GM21381 (cell line): ENCODE measurements around the gene FOXC1.

Experiments used
- ATAC-seq: cut with Tn5 transposase; IDR thresholded peaks from one replicate; pipeline ENCODE4 v1.9.1; 2021; ENCODE audit warnings: mild to moderate bottlenecking, moderate library complexity; ENCODE audit not compliant: unreplicated experiment

Gene FOXC1

DNA sequence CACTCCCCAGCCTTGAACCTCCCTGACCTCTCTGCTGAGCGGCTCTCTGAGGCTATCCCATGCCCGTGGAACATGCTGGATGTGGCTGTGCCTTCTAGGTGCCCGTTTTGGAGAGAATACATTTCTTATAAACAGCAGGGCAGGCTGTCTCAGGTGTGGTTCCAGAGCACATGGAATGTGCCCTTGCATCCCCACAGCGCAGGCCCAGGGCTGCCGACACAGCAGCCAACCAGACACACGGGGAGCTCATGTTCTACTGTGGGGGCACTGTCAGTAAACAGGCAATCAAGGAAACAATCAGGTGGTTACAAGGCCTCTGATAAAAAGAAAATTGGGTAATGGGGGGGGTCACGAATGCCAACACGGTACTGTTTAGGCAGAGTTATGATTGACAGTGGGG, 30.8 kb downstream of the FOXC1 start:
- ATAC-seq, result no peak

DNA sequence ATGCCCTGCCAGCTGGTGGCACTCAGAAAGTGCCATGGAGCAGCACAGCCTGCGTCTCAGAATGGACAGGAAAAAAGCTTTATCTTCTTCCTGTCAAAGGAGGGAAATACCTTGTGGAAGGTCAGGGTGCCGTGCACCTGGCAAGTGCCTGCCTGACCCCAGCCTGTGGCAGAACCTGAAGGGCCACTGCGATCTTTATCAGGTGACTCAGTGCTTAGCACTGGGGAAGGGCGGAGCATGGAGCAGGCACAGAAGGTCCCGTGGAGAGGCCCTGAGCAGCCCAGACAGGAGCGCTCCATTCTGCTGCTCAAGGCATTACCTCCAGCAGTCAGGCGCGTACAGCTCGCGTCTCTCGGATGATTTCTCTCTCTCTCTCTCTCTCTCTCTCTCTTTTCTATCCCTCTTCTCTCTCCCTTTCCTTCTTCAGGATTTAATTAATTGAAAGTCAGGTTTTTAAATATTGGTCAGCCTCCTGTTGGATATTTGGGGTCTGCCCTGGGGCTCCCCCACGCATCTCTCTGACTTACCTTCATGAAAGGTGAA, 31.7 kb downstream of the FOXC1 start:
- ATAC-seq, result no peak

DNA sequence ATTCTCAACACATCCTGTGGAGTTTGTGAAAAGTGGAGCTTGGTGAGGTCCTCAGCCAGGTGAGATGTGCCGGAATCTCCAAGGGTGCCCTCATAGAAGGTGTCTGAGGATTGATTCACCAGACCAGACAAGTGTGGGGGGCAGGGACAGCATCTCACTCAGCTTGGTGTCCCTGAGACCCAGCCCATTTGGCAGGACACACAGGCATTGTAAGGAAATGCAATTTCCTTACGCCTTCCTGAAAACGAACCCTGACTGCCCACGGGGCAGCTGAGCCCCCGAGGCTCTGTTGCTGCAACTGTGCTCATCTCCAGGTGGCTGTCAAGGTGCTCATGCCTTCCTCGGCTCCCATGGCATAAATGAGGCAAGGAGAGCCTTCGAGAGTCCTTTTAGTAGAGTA, 33.4 kb downstream of the FOXC1 start:
- no peak for ATAC-seq

DNA sequence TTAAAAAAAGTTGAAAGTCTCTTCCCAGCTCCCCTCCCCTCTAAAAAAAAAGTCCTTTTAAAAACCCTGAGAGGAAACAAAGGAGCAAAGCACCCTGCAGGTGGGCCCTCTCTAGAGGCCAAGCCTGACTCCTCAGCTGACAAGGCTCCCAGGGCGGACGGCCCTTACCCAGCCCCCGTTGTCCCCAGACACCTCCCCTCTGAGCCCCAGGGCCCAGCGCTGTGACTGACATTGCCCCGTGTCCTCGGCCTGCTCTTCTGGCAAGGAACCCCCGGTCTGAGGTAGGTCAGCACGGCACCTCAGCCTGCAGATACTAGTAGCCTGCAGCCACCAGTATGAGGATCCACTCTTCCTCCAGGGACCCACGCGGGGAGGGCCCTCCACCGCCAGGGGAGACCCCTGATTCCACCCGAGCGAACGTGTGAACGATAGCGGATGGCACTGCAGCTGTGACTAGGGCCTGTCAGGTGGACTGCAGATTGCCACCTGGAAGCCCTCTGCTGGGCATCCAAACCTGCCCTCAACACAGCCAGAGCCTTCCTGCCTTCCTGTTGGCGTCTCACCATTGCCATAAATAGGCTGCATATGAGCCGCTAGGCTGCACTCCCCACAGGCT, 34.2 kb downstream of the FOXC1 start:
- no peak for ATAC-seq

DNA sequence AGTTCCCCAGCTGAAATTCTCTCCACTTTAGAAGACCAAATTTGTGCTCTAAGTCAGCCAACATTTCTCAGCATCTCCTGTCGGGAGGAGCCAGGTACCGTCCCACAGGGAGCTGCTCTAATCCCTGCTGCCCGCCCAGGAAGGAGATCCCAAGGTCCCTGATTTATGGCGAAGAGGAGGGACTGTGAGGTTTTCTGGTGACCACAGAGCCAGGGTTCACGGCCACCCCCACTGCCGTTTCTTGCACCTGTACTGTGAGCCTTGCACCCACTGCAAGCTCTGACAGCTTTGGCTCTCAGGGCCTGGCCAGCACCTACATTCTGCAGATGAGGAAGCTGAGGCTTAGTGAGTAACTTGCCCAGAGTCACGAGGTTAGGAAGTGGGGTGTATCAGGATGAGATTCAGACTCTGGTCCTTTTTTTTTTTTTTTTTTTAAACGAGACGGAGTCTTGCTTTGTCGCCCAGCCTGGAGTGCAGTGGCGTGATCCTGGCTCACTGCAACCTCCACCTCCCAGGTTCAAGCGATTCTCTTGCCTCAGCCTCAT, 34.9 kb downstream of the FOXC1 start:
- ATAC-seq, result no peak

DNA sequence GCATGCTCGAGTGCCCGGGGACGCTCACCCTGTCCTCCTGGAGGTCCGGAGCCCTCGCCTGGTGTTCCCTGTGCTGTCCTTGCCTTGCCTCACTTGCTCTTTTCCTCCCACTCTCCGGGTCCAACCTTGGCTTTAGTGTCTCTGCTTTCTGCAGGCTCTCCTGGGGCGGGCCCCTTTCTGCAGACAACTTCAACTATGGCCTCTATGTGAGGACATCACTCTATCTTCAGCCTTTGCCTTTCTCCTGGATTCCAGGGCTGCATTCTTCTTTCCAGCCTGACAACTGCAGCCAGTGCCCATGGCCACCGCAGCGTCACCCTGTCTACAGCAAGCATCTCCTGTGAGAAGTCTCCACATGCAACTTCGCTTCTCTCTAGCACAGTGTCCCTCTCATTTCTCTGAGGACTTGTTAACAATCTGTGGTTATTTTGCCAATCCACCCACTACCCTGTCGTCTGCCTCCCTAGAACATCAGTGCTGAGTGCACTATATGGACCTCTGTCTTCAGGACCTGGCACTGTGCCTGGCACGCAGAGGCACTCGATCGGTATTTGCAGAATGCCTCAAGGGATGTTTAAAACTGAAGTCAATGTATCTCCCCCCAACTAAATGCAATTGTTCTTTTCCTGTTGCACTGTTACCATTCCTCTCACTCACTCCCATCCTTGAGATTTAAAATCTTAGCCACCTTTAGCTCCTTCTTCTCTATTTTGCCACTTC, 35.9 kb downstream of the FOXC1 start:
- ATAC-seq, result no peak

DNA sequence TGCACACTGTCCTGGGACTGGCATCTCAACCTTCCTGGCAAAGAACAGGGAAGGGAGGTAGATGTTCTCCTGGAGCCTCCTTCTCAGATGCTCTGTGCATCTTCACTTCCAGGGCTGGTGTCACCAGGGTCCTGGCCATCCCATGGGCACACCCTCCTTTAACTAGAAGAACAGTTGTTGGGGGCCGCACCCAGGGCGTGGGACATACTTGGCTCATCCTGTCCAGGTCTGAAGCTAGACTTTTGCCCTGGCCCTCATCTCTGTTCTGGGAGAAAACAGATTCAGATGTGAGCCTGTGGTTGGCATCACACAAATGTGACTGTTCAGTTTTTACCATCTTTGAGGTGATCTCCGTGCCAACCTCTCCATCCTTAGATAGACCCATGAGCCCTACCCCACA, 41.6 kb downstream of the FOXC1 start:
- ATAC-seq, result no peak

DNA sequence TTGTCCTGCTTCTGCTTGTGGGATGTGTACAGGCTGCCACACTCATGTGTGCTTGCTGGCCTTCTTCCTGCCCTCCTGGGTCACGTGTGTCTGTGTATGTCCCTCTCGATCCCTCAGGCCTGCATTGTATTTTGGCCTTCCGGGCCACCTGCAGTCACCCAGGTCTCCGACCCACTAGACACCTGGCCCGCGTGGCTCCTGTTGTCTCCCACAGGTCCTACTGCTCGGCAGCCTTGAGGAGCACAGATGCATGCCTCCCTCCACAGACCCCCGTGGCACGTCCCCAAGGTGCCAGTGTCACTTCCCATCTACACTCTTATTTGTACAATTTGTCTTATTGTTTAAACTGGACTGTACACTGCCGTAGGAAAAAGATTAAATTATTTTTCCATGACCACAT, 43.1 kb downstream of the FOXC1 start:
- no peak for ATAC-seq

DNA sequence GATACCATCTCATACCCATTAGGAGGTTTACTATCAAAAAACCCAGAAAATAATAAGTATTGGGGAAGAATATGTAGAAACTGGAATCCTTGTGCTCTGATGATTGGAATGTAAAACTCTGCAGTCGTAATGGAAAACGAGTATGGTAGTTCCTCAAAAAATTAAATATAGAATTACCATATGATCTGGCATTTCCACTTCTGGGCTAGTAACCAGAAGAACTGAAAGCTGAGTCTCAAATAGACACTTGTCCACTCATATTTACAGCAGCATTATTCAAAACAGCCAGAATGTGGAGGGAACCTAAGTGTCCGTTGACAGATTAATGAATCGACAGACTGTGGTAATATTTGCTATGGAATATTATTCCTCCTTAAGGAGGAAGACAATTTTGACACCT, 44.3 kb downstream of the FOXC1 start:
- ATAC-seq, result no peak

DNA sequence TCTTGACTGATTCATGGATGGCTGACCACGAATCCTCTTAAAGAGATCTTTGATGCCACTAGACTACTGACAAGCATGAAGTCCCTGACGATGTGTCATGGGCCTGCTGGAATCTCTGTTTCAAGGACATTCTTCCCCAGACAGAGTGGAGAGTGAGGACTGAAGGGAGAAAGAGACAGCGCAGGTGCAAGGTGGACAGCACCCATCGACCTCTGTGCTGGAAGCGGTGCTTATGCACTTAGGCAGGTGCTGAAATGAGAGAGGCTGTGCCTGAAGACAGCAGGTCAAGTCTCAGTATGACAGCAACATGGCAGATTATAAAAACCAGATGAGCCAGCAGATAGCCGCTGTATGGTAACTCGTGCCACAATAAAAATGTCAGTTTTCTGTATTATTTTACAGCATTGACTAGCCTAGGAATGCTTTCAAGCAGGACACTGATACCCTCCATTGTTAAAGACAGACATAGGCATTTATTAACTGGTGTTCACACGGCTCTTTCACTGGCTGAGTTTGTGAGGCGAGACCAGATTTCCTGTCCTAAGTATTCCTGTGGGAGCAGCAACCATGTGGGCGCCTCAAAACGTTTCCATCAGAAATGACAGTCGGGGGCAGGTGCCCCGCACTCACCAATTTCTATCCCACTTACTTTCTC, 47.5 kb downstream of the FOXC1 start:
- no peak for ATAC-seq

DNA sequence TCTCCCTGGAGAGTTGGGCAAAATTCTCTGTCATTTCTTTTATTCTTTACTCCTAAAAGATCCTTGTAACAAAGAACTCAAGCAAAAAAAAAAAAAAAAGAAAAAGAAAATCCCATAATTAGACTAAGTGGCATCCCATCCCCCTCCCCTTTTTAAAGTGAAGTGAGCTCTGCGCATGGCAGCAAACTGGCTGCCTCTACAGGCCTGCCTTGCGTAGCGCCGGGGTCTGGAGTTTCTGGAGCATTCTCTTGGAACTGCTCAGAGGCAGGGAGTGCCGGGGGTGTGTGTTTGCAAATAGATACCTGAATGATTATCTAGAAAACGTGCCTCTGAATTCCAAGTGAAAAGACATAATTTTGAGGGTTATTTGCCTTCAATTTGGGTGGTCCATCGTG, 48.1 kb downstream of the FOXC1 start:
- ATAC-seq, result no peak

DNA sequence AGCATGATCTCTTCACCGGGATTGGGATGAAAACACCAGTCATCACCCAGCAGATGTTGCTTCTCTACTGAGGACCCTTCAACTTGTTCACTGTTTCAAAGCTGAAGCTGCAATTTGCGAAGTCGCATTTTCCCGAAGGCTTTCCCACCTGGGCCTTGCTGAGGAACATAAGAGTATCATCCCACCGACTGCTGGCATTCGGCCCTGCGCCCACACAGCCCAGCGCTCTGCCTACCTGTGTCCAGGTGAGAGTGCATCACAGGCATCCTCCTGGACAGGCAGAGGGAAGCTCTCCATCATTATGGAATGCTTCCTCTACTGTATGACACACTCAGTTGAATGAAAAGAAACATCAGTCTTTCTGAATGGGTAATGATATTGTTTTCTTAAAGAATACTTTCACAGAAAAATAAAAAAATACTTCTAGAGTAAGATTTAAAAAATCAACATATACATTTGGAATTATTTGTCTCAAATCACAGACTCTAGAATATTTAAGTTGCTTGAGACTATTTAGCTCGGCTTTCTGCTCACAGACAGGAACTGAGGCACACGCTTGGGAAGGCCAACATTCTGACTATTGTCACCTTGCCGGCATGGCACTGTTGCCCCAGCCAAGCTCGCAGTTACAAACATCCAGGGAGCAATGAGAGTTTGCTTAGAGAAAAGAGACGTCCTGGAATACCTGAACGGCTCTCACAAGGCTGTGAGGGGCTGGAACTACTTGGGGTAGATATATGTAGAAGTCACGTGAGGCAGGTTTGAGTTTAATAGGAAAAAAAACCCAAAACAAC, 48.7 kb downstream of the FOXC1 start:
- no peak for ATAC-seq

DNA sequence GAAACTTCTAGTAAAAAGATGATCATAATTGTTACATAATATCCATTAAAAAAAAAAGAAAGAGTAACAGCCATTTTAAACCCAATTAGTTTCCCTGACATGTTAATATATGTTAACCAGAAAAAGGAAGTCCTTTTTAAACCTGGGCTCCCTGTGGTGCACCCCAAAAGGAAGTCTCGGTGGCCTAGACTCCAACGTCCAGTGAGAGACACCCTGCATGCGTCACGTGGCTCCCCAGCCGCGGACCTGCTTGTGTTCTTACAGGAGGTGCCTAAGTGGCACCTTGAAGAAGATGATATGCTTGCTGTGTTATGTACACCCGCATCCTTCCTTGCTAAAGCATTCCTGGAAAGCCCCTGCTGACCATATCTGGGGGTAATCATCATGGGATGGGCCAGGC, 50.1 kb downstream of the FOXC1 start:
- no peak for ATAC-seq

DNA sequence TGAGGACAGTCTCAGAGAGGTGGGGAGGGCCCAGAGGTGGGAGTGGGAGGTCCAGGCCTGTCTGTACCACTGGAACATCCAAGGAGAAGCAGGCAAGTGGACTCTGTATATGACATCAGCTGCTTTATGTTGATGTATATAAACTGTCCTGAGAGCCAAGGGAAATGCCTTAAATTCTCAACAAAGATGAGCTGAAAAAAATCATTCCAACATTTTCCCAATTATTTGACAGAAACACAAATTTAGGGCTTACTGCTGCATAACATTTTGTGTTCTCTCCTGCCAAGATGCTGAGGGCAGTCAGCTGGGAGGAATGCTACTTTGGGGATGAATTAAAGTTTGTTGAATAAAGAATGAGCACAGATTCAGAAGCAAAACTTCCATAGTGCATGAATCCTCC, 52.8 kb downstream of the FOXC1 start:
- no peak for ATAC-seq
